GM13977 (cell line): ENCODE measurements around the gene YES1.

ENCODE experiments used
- DNase-seq: peaks from one replicate; pipeline ENCODE4 v3.0.0; 2012; ENCODE audit warnings: low spot score
- CTCF ChIP-seq: IDR thresholded peaks from 2 replicates; pipeline ENCODE4 v1.5.1; 2012; ENCODE audit warnings: mild to moderate bottlenecking, control low read depth; ENCODE audit not compliant: insufficient read depth; ENCODE audit errors: extremely low read depth, missing control alignments
- in situ Hi-C: fragments of 300-500 bp; cut with MboI; formaldehyde crosslinking; loops from one replicate; pipeline ENCODE4 v1.12.0; 2022; ENCODE audit warnings: low sequenced_read_pairs, low pct_unique_long_range_greater_than_20kb, mixed read lengths, inconsistent platforms; ENCODE audit not compliant: unreplicated experiment

The YES1 gene

GRCh38 chr18:676736-677135, 135.3 kb downstream of the YES1 start:
- in situ Hi-C loops, result no loop called here
- DNase-seq, result no peak
- no peak for TF ChIP-seq CTCF

DNA sequence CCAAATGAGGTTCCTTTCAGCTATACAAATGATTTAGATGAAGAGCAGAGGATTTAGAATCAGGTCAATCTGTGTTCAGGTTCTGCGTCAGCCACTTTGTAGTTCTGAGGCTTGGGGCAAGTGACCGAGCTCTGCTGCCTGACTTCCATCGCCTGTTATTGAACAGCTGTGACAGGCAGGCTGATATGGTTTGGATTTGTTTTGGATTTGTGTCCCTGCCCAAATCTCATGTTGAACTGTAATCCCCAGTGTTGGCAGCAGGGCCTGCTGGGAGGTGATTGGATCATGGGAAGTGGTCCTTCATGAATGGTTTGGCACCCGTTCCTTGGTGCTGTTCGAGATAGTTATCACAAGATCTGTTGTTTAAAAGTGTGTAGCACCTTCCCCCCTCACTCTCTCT, 136.0 kb downstream of the YES1 start:
- DNase-seq, result no peak
- no peak for TF ChIP-seq CTCF

GRCh38 chr18:675307-675706, 136.7 kb downstream of the YES1 start:
- TF ChIP-seq CTCF, result no peak
- in situ Hi-C loops, result no loop called here
- no peak for DNase-seq

More for the DNA sequence above, 136.0 kb downstream of the YES1 start:
- in situ Hi-C loops, result no loop called here

GRCh38 chr18:673769-674168, 138.3 kb downstream of the YES1 start:
- TF ChIP-seq CTCF, result no peak
- in situ Hi-C loops, result no loop called here
- no peak for DNase-seq

DNA sequence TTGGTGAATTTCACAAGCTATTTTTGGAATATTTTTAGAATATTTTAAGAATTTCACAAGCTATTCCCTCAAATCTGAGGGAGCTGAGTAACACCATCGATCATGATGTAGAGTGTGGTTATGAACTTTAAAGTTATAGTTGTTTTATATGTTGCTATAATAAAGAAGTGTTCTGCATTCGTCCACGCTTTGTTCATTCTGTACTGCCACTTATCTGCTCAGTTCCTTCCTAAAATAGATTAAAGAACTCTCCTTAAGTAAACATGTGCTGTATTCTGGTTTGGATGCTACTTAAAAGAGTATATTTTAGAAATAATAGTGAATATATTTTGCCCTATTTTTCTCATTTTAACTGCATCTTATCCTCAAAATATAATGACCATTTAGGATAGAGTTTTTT, 138.7 kb downstream of the YES1 start:
- DNase-seq, result no peak
- in situ Hi-C loops, result no loop called here
- no peak for TF ChIP-seq CTCF
